GM21786 (cell line): Measurements from ENCODE around the gene RPS28.
"Not testable (repeated sequence)": the region's sequence is repeated elsewhere in the genome, so short reads cannot be mapped to it uniquely, and the experiment has no call there.

Source experiments
- ATAC-seq: cut with Tn5 transposase; IDR thresholded peaks from one replicate; pipeline ENCODE4 v1.9.1; 2021; ENCODE audit not compliant: unreplicated experiment

Gene RPS28

GRCh38 chr19:8340341-8341096 lies 19.2 kb downstream of the RPS28 start:
- ATAC-seq, result no peak

- ATAC-seq, result not testable (repeated sequence)
Measured at GRCh38 chr19:8341504-8341903, 20.2 kb downstream of the RPS28 start.

GRCh38 chr19:8342316-8342683 lies 21.0 kb downstream of the RPS28 start:
- no peak for ATAC-seq

- ATAC-seq, result peak; percentile 70
Measured at GRCh38 chr19:8342684-8343482, 21.6 kb downstream of the RPS28 start, which contains the start of gene KANK3. Gene KANK3 (minus strand): TSS chr19:8343262. CDS start chr19:8337828, 5,434 bp downstream.

GRCh38 chr19:8343483-8343844 lies 22.2 kb downstream of the RPS28 start:
- ATAC-seq, result no peak

- ATAC-seq, result not testable (repeated sequence)
Measured at GRCh38 chr19:8349629-8350372, 28.5 kb downstream of the RPS28 start.

- ATAC-seq, result no peak
Measured at GRCh38 chr19:8352134-8352827, 31.0 kb downstream of the RPS28 start.

GRCh38 chr19:8352845-8353244 lies 31.5 kb downstream of the RPS28 start:
- ATAC-seq, result not testable (repeated sequence)

- no peak for ATAC-seq
Measured at GRCh38 chr19:8355631-8356402, 34.5 kb downstream of the RPS28 start.

GRCh38 chr19:8357007-8357521 lies 35.8 kb downstream of the RPS28 start:
- ATAC-seq, result no peak

- ATAC-seq, result no peak
Measured at GRCh38 chr19:8358948-8359347, 37.7 kb downstream of the RPS28 start.

- ATAC-seq, result no peak
Measured at GRCh38 chr19:8360196-8360595, 38.9 kb downstream of the RPS28 start.

GRCh38 chr19:8361921-8362793 lies 40.9 kb downstream of the RPS28 start:
- no peak for ATAC-seq

GRCh38 chr19:8363803-8364771 lies 42.8 kb downstream of the RPS28 start, which contains the start of gene ANGPTL4:
Gene ANGPTL4 (plus strand): TSS chr19:8364155. CDS start chr19:8364322, 167 bp downstream.
- no peak for ATAC-seq

- no peak for ATAC-seq
Measured at GRCh38 chr19:8366121-8366581, 44.9 kb downstream of the RPS28 start.

GRCh38 chr19:8366961-8367326 lies 45.6 kb downstream of the RPS28 start:
- no peak for ATAC-seq

- no peak for ATAC-seq
Measured at GRCh38 chr19:8367327-8368001, 46.2 kb downstream of the RPS28 start.
